Central memory CD8-positive, alpha-beta T cell (primary cell): Measurements from ENCODE around the gene NAGPA.
"Not testable (repeated sequence)": the region's sequence is repeated elsewhere in the genome, so short reads cannot be mapped to it uniquely, and the experiment has no call there.

ENCODE experiments used
- ATAC-seq: fragments of 150-1000 bp; cut with Tn5 transposase; replicated peaks from 2 replicates; pipeline ENCODE4 v1.10.0; 2022; ENCODE audit warnings: mild to moderate bottlenecking, moderate FRiP score, moderate number of reproducible peaks; ENCODE audit not compliant: poor library complexity, severe bottlenecking; ENCODE audit errors: extremely low read depth
- DNase-seq, 2 donors: peaks; one replicate each; pipeline ENCODE4 v3.0.0; 2021; ENCODE audit warnings: low spot score in 2 of 2
- H3K27ac Mint-ChIP-seq: one replicate; pipeline ENCODE4 v1.8.0; 2022; ENCODE audit warnings: low read depth, mild to moderate bottlenecking, moderate library complexity, mixed read lengths
- H3K27me3 Mint-ChIP-seq: one replicate; pipeline ENCODE4 v1.8.0; 2022; ENCODE audit warnings: mixed read lengths
- H3K36me3 Mint-ChIP-seq: one replicate; pipeline ENCODE4 v1.8.0; 2022; ENCODE audit warnings: mild to moderate bottlenecking, moderate library complexity, mixed read lengths; ENCODE audit not compliant: insufficient read depth
- H3K4me1 Mint-ChIP-seq: one replicate; pipeline ENCODE4 v1.8.0; 2022; ENCODE audit warnings: mixed read lengths
- H3K4me3 Mint-ChIP-seq: one replicate; pipeline ENCODE4 v1.8.0; 2022; ENCODE audit warnings: mild to moderate bottlenecking, moderate library complexity, mixed read lengths
- H3K9me3 Mint-ChIP-seq: one replicate; pipeline ENCODE4 v1.8.0; 2022; ENCODE audit warnings: mixed read lengths

NAGPA gene, protein sequence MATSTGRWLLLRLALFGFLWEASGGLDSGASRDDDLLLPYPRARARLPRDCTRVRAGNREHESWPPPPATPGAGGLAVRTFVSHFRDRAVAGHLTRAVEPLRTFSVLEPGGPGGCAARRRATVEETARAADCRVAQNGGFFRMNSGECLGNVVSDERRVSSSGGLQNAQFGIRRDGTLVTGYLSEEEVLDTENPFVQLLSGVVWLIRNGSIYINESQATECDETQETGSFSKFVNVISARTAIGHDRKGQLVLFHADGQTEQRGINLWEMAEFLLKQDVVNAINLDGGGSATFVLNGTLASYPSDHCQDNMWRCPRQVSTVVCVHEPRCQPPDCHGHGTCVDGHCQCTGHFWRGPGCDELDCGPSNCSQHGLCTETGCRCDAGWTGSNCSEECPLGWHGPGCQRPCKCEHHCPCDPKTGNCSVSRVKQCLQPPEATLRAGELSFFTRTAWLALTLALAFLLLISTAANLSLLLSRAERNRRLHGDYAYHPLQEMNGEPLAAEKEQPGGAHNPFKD

GRCh38 chr16:5033256-5034166, at the start of gene NAGPA:
TSS of gene NAGPA (minus strand) at chr16:5033935. CDS start at chr16:5033914, 21 bp downstream.
- DNase-seq (peak; percentile 72 to 74), ATAC-seq (peak; percentile 93)
- Mint-ChIP-seq H3K9me3 (no peaks in the 10 kb centered on the region), H3K4me3 (peak within 1 kb of the TSS; percentile 86), H3K36me3 (peaks cover 18% of the 10 kb centered on the region), H3K4me1 (peaks cover 26% of the 10 kb centered on the region), H3K27me3 (no peaks in the 10 kb centered on the region), H3K27ac (peak within 1 kb of the TSS; percentile 94)

DNA sequence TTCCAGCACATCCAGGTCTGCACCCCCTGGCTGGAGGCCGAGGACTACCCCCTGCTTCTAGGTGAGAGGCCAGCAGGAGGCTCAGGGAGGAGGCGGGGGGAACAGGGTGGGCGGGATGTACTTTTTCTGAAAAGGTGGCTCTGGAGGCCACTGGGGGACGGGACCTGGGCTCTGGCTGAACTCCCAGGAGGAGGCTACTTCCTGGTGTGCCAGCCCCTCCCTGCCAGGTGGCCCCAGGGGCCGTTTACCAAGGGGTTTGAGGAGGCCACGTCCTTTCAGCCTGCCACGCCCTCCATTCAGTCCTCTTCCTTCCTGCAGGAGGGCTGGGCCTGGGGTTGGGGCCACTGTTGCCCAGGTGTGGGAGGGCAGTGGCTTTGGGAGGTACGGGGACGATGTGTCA, 47.3 kb upstream of the NAGPA start:
- H3K4me1 Mint-ChIP-seq, DNase-seq, H3K4me3 Mint-ChIP-seq, H3K27ac Mint-ChIP-seq, ATAC-seq, H3K9me3 Mint-ChIP-seq, H3K27me3 Mint-ChIP-seq: not testable (repeated sequence)
- peaks cover 34% of the 10 kb centered on the region for H3K36me3 Mint-ChIP-seq

GRCh38 chr16:5080461-5080860, 46.7 kb upstream of the NAGPA start:
- not testable (repeated sequence) for ATAC-seq, H3K27me3 Mint-ChIP-seq, H3K27ac Mint-ChIP-seq

GRCh38 chr16:5078626-5079025, 44.9 kb upstream of the NAGPA start:
- no peak overlapping the region for H3K27ac Mint-ChIP-seq
- no peaks in the 10 kb centered on the region for H3K9me3 Mint-ChIP-seq
- H3K4me1 Mint-ChIP-seq, result no peaks in the 10 kb centered on the region
- ATAC-seq, result no peak
- no peak overlapping the region for H3K4me3 Mint-ChIP-seq
- DNase-seq, result no peak
- H3K27me3 Mint-ChIP-seq, result no peaks in the 10 kb centered on the region
- H3K36me3 Mint-ChIP-seq, result peaks cover 29% of the 10 kb centered on the region

More at GRCh38 chr16:5080461-5080860, 46.7 kb upstream of the NAGPA start:
- DNase-seq, H3K4me1 Mint-ChIP-seq, H3K4me3 Mint-ChIP-seq, H3K9me3 Mint-ChIP-seq: not testable (repeated sequence)
- H3K36me3 Mint-ChIP-seq, result peaks cover 34% of the 10 kb centered on the region

DNA sequence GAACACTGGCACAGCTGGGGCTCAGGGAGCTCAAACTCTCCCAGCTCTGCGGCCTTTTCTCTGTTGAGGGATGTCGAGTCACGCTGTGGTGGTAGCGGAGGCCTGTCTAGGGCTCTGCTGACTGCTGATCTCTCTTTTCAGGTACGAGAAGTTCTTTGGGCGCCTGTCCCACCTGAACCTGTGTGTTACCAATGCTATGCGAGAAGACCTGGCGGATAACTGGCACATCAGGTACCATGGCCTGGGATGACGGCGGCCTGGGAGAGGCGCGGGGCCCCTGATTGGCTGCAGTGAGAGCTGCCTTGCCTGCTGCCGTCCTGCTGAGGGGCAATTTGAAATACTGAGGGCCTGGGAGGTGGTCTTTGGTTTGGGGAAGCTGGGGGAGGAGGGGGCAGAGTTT, 43.6 kb upstream of the NAGPA start:
- no peak overlapping the region for H3K27ac Mint-ChIP-seq
- H3K4me1 Mint-ChIP-seq, result peaks cover 10% of the 10 kb centered on the region
- H3K4me3 Mint-ChIP-seq, result no peak overlapping the region
- no peaks in the 10 kb centered on the region for H3K27me3 Mint-ChIP-seq
- DNase-seq, result no peak
- H3K36me3 Mint-ChIP-seq, result peaks cover 27% of the 10 kb centered on the region
- H3K9me3 Mint-ChIP-seq, result no peaks in the 10 kb centered on the region
- no peak for ATAC-seq

GRCh38 chr16:5075637-5076036, 41.9 kb upstream of the NAGPA start:
- ATAC-seq (no peak), DNase-seq (no peak)
- H3K27me3 Mint-ChIP-seq, result no peaks in the 10 kb centered on the region
- H3K9me3 Mint-ChIP-seq, result no peaks in the 10 kb centered on the region
- H3K4me3 Mint-ChIP-seq, result no peak overlapping the region
- peaks cover 28% of the 10 kb centered on the region for H3K36me3 Mint-ChIP-seq
- peaks cover 25% of the 10 kb centered on the region for H3K4me1 Mint-ChIP-seq
- H3K27ac Mint-ChIP-seq, result no peak overlapping the region

GRCh38 chr16:5073771-5074170, 40.0 kb upstream of the NAGPA start:
- H3K4me3 Mint-ChIP-seq, H3K27ac Mint-ChIP-seq, H3K9me3 Mint-ChIP-seq, DNase-seq, ATAC-seq, H3K27me3 Mint-ChIP-seq: not testable (repeated sequence)
- H3K4me1 Mint-ChIP-seq, result peaks cover 25% of the 10 kb centered on the region
- H3K36me3 Mint-ChIP-seq, result peaks cover 22% of the 10 kb centered on the region

GRCh38 chr16:5073279-5073629, 39.5 kb upstream of the NAGPA start:
- DNase-seq (no peak), ATAC-seq (no peak)
- peak overlapping the region; percentile 96 for H3K4me3 Mint-ChIP-seq
- H3K9me3 Mint-ChIP-seq, result no peaks in the 10 kb centered on the region
- H3K27ac Mint-ChIP-seq, result peak overlapping the region; percentile 98
- H3K27me3 Mint-ChIP-seq, result no peaks in the 10 kb centered on the region
- peaks cover 22% of the 10 kb centered on the region for H3K36me3 Mint-ChIP-seq
- H3K4me1 Mint-ChIP-seq, result peaks cover 25% of the 10 kb centered on the region

DNA sequence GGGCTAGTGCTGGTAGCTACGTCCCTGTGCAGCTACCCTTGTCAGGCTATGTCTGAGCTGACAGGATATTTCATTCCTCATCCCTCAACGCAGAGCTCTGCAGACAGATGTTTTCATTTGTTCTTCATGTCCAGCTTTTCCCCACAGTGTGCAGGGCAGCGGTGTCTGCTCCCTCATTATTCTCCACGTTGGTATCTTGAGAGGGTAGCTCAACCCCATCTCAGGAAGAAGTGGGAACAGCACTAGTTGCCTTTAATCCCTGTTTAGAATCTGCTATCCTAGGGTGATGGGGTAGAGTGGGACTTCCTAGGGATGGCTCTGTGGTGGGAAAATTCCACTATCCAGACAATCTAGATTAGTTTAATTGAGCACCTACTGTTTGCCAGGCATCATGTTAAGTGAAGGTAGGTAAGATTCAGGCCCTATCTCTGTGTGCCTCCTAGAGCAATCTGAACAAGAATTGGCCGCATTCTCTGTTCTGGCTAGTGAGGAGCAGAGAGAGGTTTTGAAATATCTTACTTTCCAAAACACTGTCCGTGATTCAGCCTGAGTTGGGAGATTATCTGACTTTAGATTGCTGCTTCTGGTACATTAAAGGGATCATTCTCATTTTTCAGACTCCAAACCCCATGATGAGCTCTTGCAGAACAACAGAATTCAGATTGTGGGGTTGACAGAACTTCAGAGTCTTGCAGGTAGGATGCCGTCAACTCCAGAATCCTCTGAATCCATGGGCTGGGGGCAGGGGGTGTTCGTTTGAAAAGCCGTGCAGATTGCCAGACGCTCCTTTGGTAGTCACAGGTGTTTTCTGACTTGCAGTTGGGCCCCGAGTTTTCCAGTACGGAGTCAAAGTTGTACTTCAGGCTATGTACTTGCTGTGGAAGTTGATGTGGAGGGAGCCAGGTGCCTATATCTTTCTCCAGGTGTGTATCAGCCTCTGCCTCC, 38.9 kb upstream of the NAGPA start:
- Mint-ChIP-seq H3K9me3 (no peaks in the 10 kb centered on the region), H3K36me3 (peaks cover 22% of the 10 kb centered on the region), H3K4me3 (peak overlapping the region; percentile 96), H3K27me3 (no peaks in the 10 kb centered on the region), H3K4me1 (peaks cover 25% of the 10 kb centered on the region), H3K27ac (peak overlapping the region; percentile 98)
- DNase-seq (no peak), ATAC-seq (no peak)

DNA sequence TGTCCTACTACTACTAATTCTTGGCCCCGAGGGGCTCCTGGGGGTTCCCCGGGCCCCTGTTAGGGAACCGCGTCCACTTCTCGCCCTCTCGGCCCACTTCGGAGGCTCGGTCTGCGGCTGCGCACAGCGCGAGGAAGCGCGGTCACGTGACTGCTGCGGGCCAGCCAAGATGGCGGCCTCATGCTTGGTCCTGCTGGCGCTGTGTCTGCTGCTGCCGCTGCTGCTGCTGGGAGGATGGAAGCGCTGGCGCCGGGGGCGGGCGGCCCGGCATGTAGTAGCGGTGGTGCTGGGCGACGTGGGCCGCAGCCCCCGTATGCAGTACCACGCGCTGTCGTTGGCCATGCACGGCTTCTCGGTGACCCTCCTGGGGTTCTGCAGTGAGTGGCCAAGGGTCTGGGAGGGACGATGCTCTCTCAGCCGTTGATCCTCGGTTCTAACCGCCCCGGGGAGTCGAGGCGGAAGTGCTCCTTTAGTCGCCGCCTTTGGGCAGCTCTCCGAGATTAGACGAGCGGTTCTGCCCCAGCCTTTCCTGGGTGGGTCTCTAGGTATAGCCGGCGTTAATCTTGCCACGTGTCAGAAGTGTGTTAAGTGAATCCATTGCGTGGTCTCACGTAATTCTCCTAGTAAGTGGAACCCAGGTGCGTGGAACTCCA, 38.1 kb upstream of the NAGPA start, which contains the start of gene ALG1:
Gene ALG1 (plus strand): TSS at position 163 of the 653 bp plus-strand sequence. CDS start 7 bp downstream, at position 170.
- Mint-ChIP-seq H3K4me3 (peak within 1 kb of the TSS; percentile 96), H3K4me1 (peaks cover 25% of the 10 kb centered on the region), H3K27ac (peak within 1 kb of the TSS; percentile 98), H3K36me3 (peaks cover 20% of the 10 kb centered on the region), H3K9me3 (no peaks in the 10 kb centered on the region), H3K27me3 (no peaks in the 10 kb centered on the region)
- DNase-seq (peak; percentile 82 to 84), ATAC-seq (peak; percentile 89)

- H3K27ac Mint-ChIP-seq, result peak overlapping the region; percentile 98
- H3K27me3 Mint-ChIP-seq, result no peaks in the 10 kb centered on the region
- peaks cover 20% of the 10 kb centered on the region for H3K36me3 Mint-ChIP-seq
- peaks cover 25% of the 10 kb centered on the region for H3K4me1 Mint-ChIP-seq
- H3K9me3 Mint-ChIP-seq, result no peaks in the 10 kb centered on the region
- ATAC-seq (no peak), DNase-seq (no peak)
- peak overlapping the region; percentile 96 for H3K4me3 Mint-ChIP-seq
Observed at GRCh38 chr16:5071341-5071680, 37.6 kb upstream of the NAGPA start.
